Measurements from ENCODE around the gene GSTM4. TPM values are rescaled to one million over a fixed set of nuclear protein-coding genes. Genes with fewer than 3 reads are reported as not detected.
"Not testable (repeated sequence)": the region's sequence is repeated elsewhere in the genome, so short reads cannot be mapped to it uniquely, and the experiment has no call there.

Gene GSTM4
- total RNA-seq, 2 experiments from 2014 or later = 8.3 to 10.5 TPM

DNA sequence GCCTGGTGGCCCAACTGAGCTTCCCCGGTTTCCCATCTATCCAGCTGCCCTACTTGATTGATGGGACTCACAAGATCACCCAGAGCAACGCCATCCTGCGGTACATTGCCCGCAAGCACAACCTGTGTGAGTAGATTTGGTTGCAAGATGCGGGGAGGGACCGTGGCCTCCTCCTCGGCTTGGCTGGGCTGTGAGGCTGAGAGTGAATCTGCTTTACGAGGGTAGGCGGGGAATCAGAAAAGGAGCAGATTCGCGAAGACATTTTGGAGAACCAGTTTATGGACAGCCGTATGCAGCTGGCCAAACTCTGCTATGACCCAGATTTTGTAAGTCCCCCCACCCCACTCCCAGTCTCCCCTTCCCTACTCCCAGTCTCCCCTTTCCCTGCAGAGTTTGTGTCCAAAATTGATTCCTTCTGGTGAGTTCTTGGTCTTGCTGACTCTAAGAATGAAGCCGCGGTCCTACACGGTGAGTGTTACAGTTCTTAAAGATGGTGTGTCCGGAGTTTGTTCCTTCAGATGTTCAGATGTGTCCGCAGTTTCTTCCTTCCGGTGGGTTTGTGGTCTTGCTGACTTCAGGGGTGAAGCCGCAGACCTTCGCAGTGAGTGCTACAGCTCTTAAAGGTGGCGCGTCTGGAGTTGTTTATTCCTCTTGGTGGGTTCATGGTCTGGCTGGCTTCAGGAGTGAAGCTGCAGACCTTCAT is 13.5 kb downstream of the GSTM4 start:
- POLR2A ChIA-PET = interaction anchor here (0.6 kb wide), 1 partner anchor 385 kb away, joined by 3 read pairs; no protein-coding TSS in a partner anchor
- TF ChIP-seq, protein P1, sequence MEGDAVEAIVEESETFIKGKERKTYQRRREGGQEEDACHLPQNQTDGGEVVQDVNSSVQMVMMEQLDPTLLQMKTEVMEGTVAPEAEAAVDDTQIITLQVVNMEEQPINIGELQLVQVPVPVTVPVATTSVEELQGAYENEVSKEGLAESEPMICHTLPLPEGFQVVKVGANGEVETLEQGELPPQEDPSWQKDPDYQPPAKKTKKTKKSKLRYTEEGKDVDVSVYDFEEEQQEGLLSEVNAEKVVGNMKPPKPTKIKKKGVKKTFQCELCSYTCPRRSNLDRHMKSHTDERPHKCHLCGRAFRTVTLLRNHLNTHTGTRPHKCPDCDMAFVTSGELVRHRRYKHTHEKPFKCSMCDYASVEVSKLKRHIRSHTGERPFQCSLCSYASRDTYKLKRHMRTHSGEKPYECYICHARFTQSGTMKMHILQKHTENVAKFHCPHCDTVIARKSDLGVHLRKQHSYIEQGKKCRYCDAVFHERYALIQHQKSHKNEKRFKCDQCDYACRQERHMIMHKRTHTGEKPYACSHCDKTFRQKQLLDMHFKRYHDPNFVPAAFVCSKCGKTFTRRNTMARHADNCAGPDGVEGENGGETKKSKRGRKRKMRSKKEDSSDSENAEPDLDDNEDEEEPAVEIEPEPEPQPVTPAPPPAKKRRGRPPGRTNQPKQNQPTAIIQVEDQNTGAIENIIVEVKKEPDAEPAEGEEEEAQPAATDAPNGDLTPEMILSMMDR (IDR thresholded peaks at IDR 0.05) = no peak
- H3K27me3 Mint-ChIP-seq = no peaks in the 10 kb centered on the region
- no peak for ATAC-seq
- intact Hi-C loops (cut with micrococcal nuclease) = no loop called here
- H3K4me3 Mint-ChIP-seq = peak overlapping the region; percentile 37
- no peaks in the 10 kb centered on the region for H3K9me3 Mint-ChIP-seq
- peak overlapping the region; percentile 14 for H3K27ac Mint-ChIP-seq
- CTCF ChIA-PET = interaction anchor here (1.1 to 2.3 kb wide), 3 partner anchors 19 to 315 kb away, joined by 4 to 9 read pairs (median 7); partner anchors contain the start of gene AHCYL1
- DNase-seq = peak; percentile 58
- H3K36me3 Mint-ChIP-seq (ENCODE audit: low read depth) = no peaks in the 10 kb centered on the region
- peaks cover 21% of the 10 kb centered on the region for H3K4me1 Mint-ChIP-seq (ENCODE audit: low read depth)

DNA sequence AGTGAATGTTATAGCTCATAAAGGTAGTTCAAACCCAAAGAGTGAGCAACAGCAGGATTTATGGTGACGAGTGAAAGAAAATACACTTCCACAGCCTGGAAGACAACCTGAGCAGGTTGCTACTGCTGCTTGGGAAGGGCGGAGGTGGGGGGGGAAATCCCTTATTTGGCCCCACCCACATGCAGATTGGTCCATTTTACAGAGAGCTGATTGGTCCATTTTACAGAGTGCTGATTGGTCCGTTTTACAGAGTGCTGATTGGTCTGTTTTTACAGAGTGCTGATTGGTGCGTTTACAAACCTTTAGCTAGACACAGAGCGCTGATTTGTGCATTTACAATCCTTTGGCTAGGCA is 14.0 kb downstream of the GSTM4 start:
- H3K9me3 Mint-ChIP-seq; ATAC-seq; H3K36me3 Mint-ChIP-seq (ENCODE audit: low read depth); H3K27me3 Mint-ChIP-seq; DNase-seq; intact Hi-C loops (cut with micrococcal nuclease): not testable (repeated sequence)
- CTCF ChIA-PET = interaction anchor here (1.1 to 2.3 kb wide), 3 partner anchors 20 to 314 kb away, joined by 4 to 9 read pairs (median 7); partner anchors contain the start of gene AHCYL1
- H3K4me1 Mint-ChIP-seq (ENCODE audit: low read depth) = peaks cover 21% of the 10 kb centered on the region
- H3K27ac Mint-ChIP-seq = peak overlapping the region; percentile 14
- POLR2A ChIA-PET = interaction anchor here (0.6 kb wide), 1 partner anchor 384 kb away, joined by 3 read pairs; no protein-coding TSS in a partner anchor
- H3K4me3 Mint-ChIP-seq = peak overlapping the region; percentile 37

DNA sequence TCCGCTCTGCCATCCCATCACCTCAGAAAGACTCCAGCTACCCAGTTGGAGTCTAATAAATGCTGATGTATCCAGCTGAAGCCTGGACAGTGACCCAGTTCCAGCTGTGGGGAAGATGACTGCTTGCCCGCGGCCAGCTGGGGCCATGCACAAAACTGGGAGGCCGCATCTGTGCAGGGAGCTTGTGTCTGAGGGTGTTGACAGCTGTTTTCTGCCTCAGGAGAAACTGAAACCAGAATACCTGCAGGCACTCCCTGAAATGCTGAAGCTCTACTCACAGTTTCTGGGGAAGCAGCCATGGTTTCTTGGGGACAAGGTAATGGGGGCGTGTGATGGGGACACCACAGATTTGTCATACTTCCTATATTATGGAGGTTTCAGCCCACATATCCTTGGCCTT is 15.2 kb downstream of the GSTM4 start:
- H3K27ac Mint-ChIP-seq = no peak overlapping the region
- ChIA-PET POLR2A (interaction anchor here (0.5 to 1.1 kb wide), 2 partner anchors 17 to 38 kb away, joined by 3 read pairs; partner anchors contain the start of gene GSTM1), CTCF (interaction anchor here (0.7 to 2.3 kb wide), 6 partner anchors 8 to 313 kb away, joined by 3 to 9 read pairs (median 5); partner anchors contain the start of gene AHCYL1)
- H3K27me3 Mint-ChIP-seq = no peaks in the 10 kb centered on the region
- H3K9me3 Mint-ChIP-seq = no peaks in the 10 kb centered on the region
- ATAC-seq = no peak
- H3K4me1 Mint-ChIP-seq (ENCODE audit: low read depth) = peaks cover 21% of the 10 kb centered on the region
- DNase-seq = no peak
- no peak overlapping the region for H3K4me3 Mint-ChIP-seq
- TF ChIP-seq, protein P1 (IDR thresholded peaks at IDR 0.05) = no peak
- intact Hi-C loops (cut with micrococcal nuclease) = no loop called here
- no peaks in the 10 kb centered on the region for H3K36me3 Mint-ChIP-seq (ENCODE audit: low read depth)

DNA sequence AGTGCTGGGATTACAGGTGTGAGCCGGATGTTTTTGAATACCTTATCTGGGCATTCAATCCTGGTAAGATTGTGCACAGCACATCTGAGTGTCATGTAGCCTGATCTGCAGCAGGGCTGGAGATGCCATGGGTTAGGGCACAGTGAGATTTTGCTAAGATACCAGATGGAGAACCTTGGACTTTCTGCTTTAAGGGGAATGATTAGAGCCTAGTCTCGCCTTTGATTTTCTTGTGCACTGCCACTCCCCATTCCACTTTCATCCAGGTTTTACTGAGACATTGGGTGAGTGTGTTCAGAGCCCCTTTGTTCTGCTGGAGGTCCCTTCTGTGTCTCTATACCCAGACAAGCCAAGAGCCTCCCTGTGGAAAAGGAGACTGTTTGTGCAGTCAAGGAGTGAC is 18.0 kb downstream of the GSTM4 start:
- POLR2A ChIA-PET; H3K36me3 Mint-ChIP-seq (ENCODE audit: low read depth); intact Hi-C loops (cut with micrococcal nuclease); H3K27ac Mint-ChIP-seq; H3K27me3 Mint-ChIP-seq; DNase-seq; H3K9me3 Mint-ChIP-seq; ATAC-seq; H3K4me3 Mint-ChIP-seq; CTCF ChIA-PET: not testable (repeated sequence)
- H3K4me1 Mint-ChIP-seq (ENCODE audit: low read depth) = peaks cover 12% of the 10 kb centered on the region

GRCh38 chr1:109676683-109677381 is 20.9 kb downstream of the GSTM4 start:
- DNase-seq; H3K4me3 Mint-ChIP-seq; H3K4me1 Mint-ChIP-seq (ENCODE audit: low read depth); POLR2A ChIA-PET; H3K9me3 Mint-ChIP-seq; H3K36me3 Mint-ChIP-seq (ENCODE audit: low read depth); intact Hi-C loops (cut with micrococcal nuclease); H3K27ac Mint-ChIP-seq; H3K27me3 Mint-ChIP-seq; ATAC-seq: not testable (repeated sequence)
- CTCF ChIA-PET = interaction anchor here (1.5 kb wide), 1 partner anchor 37 kb away, joined by 3 read pairs; no protein-coding TSS in a partner anchor

DNA sequence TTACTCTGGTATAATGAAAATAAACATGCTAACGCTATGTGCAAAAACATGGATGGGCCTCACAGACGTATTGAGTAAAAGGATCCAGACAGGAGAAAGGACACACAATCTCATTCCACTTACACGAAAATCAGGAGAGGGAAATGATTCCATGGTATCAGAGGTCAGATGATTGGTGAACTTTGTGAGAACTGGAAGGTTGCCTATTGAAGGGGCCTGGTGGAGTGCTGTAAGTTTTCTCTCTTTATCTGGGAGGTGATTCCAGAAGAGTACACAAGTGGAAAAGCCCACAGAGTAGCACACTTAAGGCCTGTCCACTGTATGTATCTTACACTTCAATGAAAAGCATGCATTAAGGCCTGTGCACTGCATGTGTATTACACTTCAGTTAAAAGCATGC is 21.6 kb downstream of the GSTM4 start:
- CTCF ChIA-PET = interaction anchor here (1.5 kb wide), 1 partner anchor 37 kb away, joined by 3 read pairs; no protein-coding TSS in a partner anchor

DNA sequence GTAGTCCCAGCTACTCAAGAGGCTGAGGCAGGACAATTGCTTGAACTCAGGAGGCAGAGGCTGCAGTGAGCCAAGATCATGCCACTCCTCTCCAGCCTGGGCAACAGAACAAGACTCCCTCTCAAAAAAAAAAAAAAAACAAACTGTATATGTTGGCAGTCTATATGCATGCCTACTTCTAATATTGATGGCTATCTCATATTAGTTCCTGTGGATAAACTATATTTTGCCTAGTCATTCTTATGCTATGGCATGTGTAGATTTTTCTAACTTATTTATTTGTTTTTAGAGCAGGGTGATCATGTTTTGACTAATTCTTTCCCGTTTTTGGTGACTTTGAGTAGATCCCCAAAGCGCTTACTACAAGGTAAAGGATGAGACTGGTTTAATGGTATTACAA is 22.7 kb downstream of the GSTM4 start:
- DNase-seq; H3K9me3 Mint-ChIP-seq; H3K27ac Mint-ChIP-seq; ATAC-seq; intact Hi-C loops (cut with micrococcal nuclease); H3K4me3 Mint-ChIP-seq; H3K4me1 Mint-ChIP-seq (ENCODE audit: low read depth); H3K27me3 Mint-ChIP-seq; H3K36me3 Mint-ChIP-seq (ENCODE audit: low read depth); POLR2A ChIA-PET: not testable (repeated sequence)
- CTCF ChIA-PET = interaction anchor here (1.2 kb wide), 1 partner anchor 38 kb away, joined by 3 read pairs; no protein-coding TSS in a partner anchor

More for the DNA sequence above, 21.6 kb downstream of the GSTM4 start:
- ATAC-seq = no peak
- Mint-ChIP-seq H3K9me3 (no peaks in the 10 kb centered on the region), H3K36me3 (ENCODE audit: low read depth) (no peaks in the 10 kb centered on the region), H3K27ac (no peak overlapping the region), H3K4me1 (ENCODE audit: low read depth) (no peaks in the 10 kb centered on the region), H3K4me3 (no peak overlapping the region), H3K27me3 (no peaks in the 10 kb centered on the region)
- POLR2A ChIA-PET = no interaction called here
- intact Hi-C loops (cut with micrococcal nuclease) = no loop called here
- TF ChIP-seq, protein P1 (IDR thresholded peaks at IDR 0.05) = no peak
- DNase-seq = no peak

DNA sequence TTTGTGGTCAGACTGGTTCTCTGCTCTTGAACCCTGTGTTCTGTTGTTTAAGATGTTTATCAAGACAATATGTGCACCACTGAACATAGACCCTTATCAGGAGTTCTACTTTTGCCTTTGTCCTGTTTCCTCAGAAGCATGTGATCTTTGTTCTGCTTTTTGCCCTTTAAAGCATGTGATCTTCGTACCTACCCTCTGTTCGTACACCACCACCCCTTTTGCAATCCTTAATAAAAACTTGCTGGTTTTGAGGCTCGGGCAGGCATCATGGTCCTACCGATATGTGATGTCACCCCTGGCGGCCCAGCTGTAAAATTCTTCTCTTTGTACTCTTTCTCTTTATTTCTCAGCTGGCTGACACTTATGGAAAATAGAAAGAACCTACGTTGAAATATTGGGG is 28.9 kb downstream of the GSTM4 start:
- CTCF ChIA-PET; H3K4me1 Mint-ChIP-seq (ENCODE audit: low read depth); DNase-seq; H3K9me3 Mint-ChIP-seq; H3K27ac Mint-ChIP-seq; POLR2A ChIA-PET; H3K27me3 Mint-ChIP-seq; H3K4me3 Mint-ChIP-seq; ATAC-seq; H3K36me3 Mint-ChIP-seq (ENCODE audit: low read depth); intact Hi-C loops (cut with micrococcal nuclease): not testable (repeated sequence)

- H3K36me3 Mint-ChIP-seq (ENCODE audit: low read depth); H3K27me3 Mint-ChIP-seq; intact Hi-C loops (cut with micrococcal nuclease); ATAC-seq; H3K4me1 Mint-ChIP-seq (ENCODE audit: low read depth); POLR2A ChIA-PET; H3K9me3 Mint-ChIP-seq; H3K4me3 Mint-ChIP-seq; H3K27ac Mint-ChIP-seq; DNase-seq; CTCF ChIA-PET: not testable (repeated sequence)
Measured at GRCh38 chr1:109685399-109685798, 29.5 kb downstream of the GSTM4 start.
